GM12864 (cell line): ENCODE data around the gene TRIP6.
"Not testable (repeated sequence)": the region's sequence is repeated elsewhere in the genome, so short reads cannot be mapped to it uniquely, and the experiment has no call there.

ENCODE experiments used
- DNase-seq: peaks from one replicate; pipeline ENCODE4 v3.0.0-alpha.2; 2011; ENCODE audit warnings: low read depth
- H3K4me3 ChIP-seq: 2 replicates; pipeline ENCODE4 v1.5.1; 2011; ENCODE audit warnings: mild to moderate bottlenecking, low read depth, low read length, control low read depth
- CTCF ChIP-seq: IDR thresholded peaks from 2 replicates; pipeline ENCODE4 v1.5.1; 2011; ENCODE audit warnings: low read depth, mild to moderate bottlenecking, moderate library complexity, low read length, control low read depth, inconsistent platforms; ENCODE audit errors: missing control alignments

The TRIP6 gene

GRCh38 chr7:100839361-100839760 lies 27.8 kb upstream of the TRIP6 start:
- DNase-seq: no peak
- no peak for TF ChIP-seq CTCF
- H3K4me3 ChIP-seq: no peak overlapping the region

- no peak for DNase-seq
- TF ChIP-seq CTCF: no peak
- no peak overlapping the region for H3K4me3 ChIP-seq
Measured at GRCh38 chr7:100840470-100841100, 26.6 kb upstream of the TRIP6 start.

- no peak for DNase-seq
- H3K4me3 ChIP-seq: no peak overlapping the region
- TF ChIP-seq CTCF: no peak
Measured at GRCh38 chr7:100847360-100847759, 19.8 kb upstream of the TRIP6 start.

- peak; percentile 92 for TF ChIP-seq CTCF
- peak within 1 kb of the TSS; percentile 75 for H3K4me3 ChIP-seq
- peak; percentile 51 for DNase-seq
Measured at GRCh38 chr7:100852048-100852872, 14.9 kb upstream of the TRIP6 start, which contains the start of gene SLC12A9. SLC12A9 (plus strand) TSS chr7:100852713; CDS start chr7:100854198, 1,485 bp downstream.

- H3K4me3 ChIP-seq: no peak overlapping the region
- no peak for TF ChIP-seq CTCF
- no peak for DNase-seq
Measured at GRCh38 chr7:100854146-100854895, 12.9 kb upstream of the TRIP6 start.

GRCh38 chr7:100854899-100855298 lies 12.3 kb upstream of the TRIP6 start:
- DNase-seq, H3K4me3 ChIP-seq: not testable (repeated sequence)

GRCh38 chr7:100855515-100855914 lies 11.7 kb upstream of the TRIP6 start:
- no peak overlapping the region for H3K4me3 ChIP-seq
- no peak for TF ChIP-seq CTCF
- no peak for DNase-seq
